ENCODE results near the gene CLCNKA. TPM values are rescaled to one million over a fixed set of nuclear protein-coding genes. Genes with fewer than 3 reads are reported as not detected.
A peak's percentile ranks its signal among the peaks of the same experiment; 100 is the strongest.

CLCNKA gene
- total RNA-seq: 1 to 10 TPM in 1 of 4 donors, under 1 TPM in 2, not detected in 1; 0.10 to 1.3 (median 0.63) TPM

DNA sequence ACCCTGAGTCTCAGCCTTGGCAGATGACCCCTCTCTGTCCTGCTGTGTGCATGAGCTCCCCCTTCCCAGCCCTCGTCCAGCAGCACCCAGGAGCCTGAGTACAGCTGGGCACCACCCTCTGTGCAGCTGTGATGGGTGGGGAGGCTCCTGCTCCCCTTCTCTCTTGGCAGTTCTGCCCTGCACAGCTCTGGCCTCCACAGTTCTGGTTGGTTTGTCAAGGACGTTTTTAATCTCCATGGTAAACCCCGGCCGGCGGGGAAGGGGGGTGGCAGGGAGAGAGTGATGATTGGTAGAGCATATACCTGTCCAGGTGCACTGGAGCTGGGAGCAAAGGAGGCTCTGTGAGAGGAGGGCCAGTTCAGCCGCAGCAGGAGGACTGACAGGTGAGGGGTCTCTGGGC, at the start of gene CLCNKA:
CLCNKA (plus strand) TSS at position 356 of the 400 bp plus-strand sequence. CDS start 584 bp downstream, outside the sequence.
- intact Hi-C loops (cut with DNase I; ENCODE audit: low total_unique reads): no loop called here
- H3K4me3 ChIP-seq (ENCODE audit: low read depth, poor library complexity, severe bottlenecking): no peak within 1 kb of the TSS
- DNase-seq (ENCODE audit: low spot score in 2 of 2): no peak
- 57 to 63% methylated on average over 6 of the region's 6 CpGs for WGBS, 2 donors
- TF ChIP-seq, protein P1, sequence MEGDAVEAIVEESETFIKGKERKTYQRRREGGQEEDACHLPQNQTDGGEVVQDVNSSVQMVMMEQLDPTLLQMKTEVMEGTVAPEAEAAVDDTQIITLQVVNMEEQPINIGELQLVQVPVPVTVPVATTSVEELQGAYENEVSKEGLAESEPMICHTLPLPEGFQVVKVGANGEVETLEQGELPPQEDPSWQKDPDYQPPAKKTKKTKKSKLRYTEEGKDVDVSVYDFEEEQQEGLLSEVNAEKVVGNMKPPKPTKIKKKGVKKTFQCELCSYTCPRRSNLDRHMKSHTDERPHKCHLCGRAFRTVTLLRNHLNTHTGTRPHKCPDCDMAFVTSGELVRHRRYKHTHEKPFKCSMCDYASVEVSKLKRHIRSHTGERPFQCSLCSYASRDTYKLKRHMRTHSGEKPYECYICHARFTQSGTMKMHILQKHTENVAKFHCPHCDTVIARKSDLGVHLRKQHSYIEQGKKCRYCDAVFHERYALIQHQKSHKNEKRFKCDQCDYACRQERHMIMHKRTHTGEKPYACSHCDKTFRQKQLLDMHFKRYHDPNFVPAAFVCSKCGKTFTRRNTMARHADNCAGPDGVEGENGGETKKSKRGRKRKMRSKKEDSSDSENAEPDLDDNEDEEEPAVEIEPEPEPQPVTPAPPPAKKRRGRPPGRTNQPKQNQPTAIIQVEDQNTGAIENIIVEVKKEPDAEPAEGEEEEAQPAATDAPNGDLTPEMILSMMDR (IDR thresholded peaks at IDR 0.05): no peak
- no peak for TF ChIP-seq POLR2A (IDR thresholded peaks at IDR 0.05)

DNA sequence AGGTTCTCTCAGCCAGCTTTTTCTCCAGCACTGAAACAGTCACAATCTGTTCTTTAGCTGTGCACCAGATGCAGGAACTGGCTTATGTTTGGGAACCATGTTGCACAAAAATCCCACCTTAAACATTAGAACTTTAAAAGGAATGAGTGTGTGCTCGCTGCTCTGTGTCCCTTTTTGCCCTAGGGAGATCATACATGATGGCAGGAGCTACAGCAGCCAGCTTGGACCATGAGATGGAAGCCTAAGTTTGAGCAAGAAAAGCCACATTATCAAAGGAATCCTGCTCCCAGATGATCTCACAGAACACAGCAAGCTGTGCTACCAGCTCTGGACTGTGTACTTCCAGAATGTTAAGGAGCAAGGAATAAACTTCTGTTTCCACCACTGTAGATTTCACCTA, 49.4 kb upstream of the CLCNKA start:
- intact Hi-C loops (cut with DNase I; ENCODE audit: low total_unique reads): no loop called here
- DNase-seq (ENCODE audit: low spot score in 2 of 2): no peak
- WGBS, 2 donors: 88 to 100% methylated on average over 1 of the region's 1 CpG
- TF ChIP-seq POLR2A (IDR thresholded peaks at IDR 0.05): no peak
- TF ChIP-seq, protein P1 (IDR thresholded peaks at IDR 0.05): no peak
- H3K4me3 ChIP-seq (ENCODE audit: low read depth, poor library complexity, severe bottlenecking): no peak overlapping the region

DNA sequence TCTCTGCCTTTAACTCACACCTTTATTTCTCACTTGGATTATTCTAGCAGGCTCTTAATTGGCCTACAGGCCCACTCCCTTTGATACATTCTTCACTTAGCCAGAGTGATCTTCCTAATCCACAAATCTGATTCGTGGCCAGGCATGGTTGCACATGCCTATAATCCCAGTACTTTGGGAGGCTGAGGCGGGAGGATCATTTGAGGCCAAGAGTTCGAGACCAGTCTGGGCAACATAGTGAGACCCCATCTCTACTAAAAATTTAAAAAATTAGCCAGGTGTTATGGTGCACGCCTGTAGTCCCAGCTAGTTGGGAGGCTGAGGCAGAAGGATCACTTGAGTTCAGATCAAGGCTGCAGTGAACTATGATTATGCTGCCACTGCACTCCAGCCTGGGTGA, 48.1 kb upstream of the CLCNKA start:
- no peak for TF ChIP-seq POLR2A (IDR thresholded peaks at IDR 0.05)
- TF ChIP-seq, protein P1 (IDR thresholded peaks at IDR 0.05): no peak
- intact Hi-C loops (cut with DNase I; ENCODE audit: low total_unique reads): no loop called here
- 94 to 95% methylated on average over 4 of the region's 4 CpGs for WGBS, 2 donors
- DNase-seq (ENCODE audit: low spot score in 2 of 2): no peak
- no peak overlapping the region for H3K4me3 ChIP-seq (ENCODE audit: low read depth, poor library complexity, severe bottlenecking)

DNA sequence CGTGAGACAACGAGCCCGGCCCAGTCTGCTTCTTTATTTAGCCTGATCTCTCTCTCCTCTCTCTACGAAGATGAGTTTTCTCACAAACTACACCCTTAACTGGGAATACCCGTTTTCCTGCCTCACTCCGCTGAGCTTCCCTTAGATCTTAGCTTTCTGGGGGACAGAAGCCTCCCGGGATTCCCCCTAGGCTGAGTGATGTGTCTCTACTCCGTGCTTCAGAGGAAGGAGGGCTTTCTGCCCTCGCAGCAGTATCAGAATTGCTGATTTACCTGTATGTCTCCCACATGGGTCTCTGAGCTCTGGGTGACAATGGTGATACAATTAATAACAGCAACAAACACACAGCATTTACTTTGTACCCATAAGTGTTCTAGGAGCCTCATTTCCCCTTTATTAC, 47.0 kb upstream of the CLCNKA start:
- no peak for TF ChIP-seq POLR2A (IDR thresholded peaks at IDR 0.05)
- TF ChIP-seq, protein P1 (IDR thresholded peaks at IDR 0.05): no peak
- intact Hi-C loops (cut with DNase I; ENCODE audit: low total_unique reads): no loop called here
- WGBS, 2 donors: 26 to 51% methylated on average over 9 of the region's 9 CpGs
- DNase-seq (ENCODE audit: low spot score in 2 of 2): no peak
- no peak overlapping the region for H3K4me3 ChIP-seq (ENCODE audit: low read depth, poor library complexity, severe bottlenecking)

DNA sequence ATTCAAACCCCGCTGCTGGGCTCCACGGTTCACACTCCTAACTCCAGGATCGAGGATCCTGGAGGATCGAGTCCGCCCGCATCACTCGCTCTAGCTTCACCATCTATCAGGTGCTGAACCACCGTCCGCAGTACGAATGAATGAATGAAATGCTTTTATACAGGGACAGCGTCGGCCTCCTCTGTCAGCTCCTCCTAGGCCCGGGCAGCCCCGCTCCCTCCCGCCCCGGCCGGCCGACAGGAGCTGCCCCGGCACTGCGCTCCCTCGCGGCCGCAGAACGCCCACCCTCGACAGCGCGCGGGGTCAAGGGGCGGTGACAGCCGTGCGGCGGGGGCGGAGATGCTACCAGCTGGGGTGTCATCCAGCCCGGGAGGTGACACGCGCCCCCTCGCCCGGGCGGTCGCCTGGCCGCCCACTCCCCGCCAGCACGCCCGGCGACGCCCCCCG, 46.5 kb upstream of the CLCNKA start:
- no peak for DNase-seq (ENCODE audit: low spot score in 2 of 2)
- intact Hi-C loops (cut with DNase I; ENCODE audit: low total_unique reads): no loop called here
- TF ChIP-seq POLR2A (IDR thresholded peaks at IDR 0.05): no peak
- TF ChIP-seq, protein P1 (IDR thresholded peaks at IDR 0.05): no peak
- 0 to 1% methylated on average over 18 to 41 of the region's 47 CpGs for WGBS, 2 donors
- H3K4me3 ChIP-seq (ENCODE audit: low read depth, poor library complexity, severe bottlenecking): peak overlapping the region; percentile 77

Measured in lower leg skin (tissue), 4 donors.